ENCODE results near the gene FHAD1.

FHAD1 gene

GRCh38 chr1:15345705-15346345, 98.8 kb downstream of the FHAD1 start:
- no peak for ATAC-seq
- TF ChIP-seq BACH2 (CRISPR knock-in tag; IDR thresholded peaks at IDR 0.05; ENCODE audit: borderline replicate concordance) (no peak), ARNTL (CRISPR knock-in tag; IDR thresholded peaks at IDR 0.05; ENCODE audit: borderline replicate concordance, low read depth) (no peak), ZFP3 (CRISPR knock-in tag; IDR thresholded peaks at IDR 0.05) (no peak)

DNA sequence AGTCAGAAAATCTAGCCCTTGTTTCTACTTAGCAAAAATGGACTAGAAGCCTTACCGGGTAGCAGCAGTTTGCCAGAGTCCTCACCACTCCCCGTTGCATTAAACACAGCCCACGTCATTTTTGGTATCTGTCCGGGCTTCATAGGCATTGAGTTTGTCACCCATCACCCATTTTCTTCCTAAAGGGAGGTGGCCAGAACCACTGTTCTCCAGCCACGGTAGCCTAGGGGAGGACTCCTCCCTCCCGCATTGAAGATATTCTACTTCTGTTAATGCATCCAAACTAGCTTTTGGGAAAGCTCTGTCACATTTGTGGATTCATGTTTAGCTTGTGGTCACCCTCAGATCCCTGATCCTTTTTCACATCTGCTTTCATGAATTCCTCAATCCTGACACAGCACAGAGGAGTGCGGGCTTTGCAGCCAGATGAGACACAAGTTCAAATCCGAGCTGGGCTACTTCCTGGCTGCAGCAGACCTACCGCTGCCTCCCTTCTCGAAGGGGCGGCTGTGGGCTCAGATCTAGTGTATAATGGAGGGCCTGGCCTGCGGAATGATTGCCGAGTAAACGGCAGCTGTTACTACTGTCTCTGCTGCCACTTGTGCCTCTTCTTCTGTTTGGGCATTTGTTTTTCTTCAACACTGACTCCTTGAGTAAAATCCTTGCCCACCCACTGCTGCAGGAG, 99.5 kb downstream of the FHAD1 start:
- TF ChIP-seq ZNF70 (CRISPR knock-in tag; IDR thresholded peaks at IDR 0.05): 0 out of 2 replicates have a peak, but pooled peaks have one; percentile 20
- TF ChIP-seq TSHZ2 (CRISPR knock-in tag; IDR thresholded peaks at IDR 0.05): no peak
- no peak for ATAC-seq

DNA sequence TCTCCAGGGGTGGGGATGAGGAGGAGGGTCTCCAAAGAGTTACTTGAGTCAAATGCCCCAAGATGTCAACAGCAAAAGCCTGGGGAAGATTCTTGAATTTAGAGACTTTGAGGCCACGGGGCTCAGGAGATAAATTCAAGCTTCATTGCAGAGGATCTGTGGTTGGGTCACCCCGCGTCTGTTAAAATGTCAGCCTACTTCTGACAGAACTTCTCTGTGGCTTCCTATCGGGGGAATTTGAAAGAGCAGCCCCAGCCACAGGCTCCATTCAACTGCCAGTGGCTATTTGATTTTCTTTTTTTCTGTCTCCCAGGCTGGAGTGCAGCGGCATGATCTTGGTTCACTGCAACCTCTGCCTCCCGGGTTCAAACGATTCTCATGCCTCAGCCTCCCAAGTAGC, 100.2 kb downstream of the FHAD1 start:
- TF ChIP-seq ARNTL (CRISPR knock-in tag; IDR thresholded peaks at IDR 0.05; ENCODE audit: borderline replicate concordance, low read depth) (no peak), POU6F1 (CRISPR knock-in tag; IDR thresholded peaks at IDR 0.05; ENCODE audit: borderline replicate concordance, low read depth) (no peak), ESRRG (CRISPR knock-in tag; IDR thresholded peaks at IDR 0.05) (no peak), ZFP3 (CRISPR knock-in tag; IDR thresholded peaks at IDR 0.05) (no peak), CREB5 (CRISPR knock-in tag; IDR thresholded peaks at IDR 0.05; ENCODE audit: low read depth) (no peak), ZNF8 (CRISPR knock-in tag; IDR thresholded peaks at IDR 0.05) (no peak), TCF4 (CRISPR knock-in tag; IDR thresholded peaks at IDR 0.05; ENCODE audit: borderline replicate concordance) (no peak), PPARA (CRISPR knock-in tag; IDR thresholded peaks at IDR 0.05; ENCODE audit: borderline replicate concordance) (no peak), PATZ1 (CRISPR knock-in tag; IDR thresholded peaks at IDR 0.05; ENCODE audit: borderline replicate concordance) (no peak), TOX (CRISPR knock-in tag; IDR thresholded peaks at IDR 0.05; ENCODE audit: borderline replicate concordance) (no peak), TSHZ2 (CRISPR knock-in tag; IDR thresholded peaks at IDR 0.05) (no peak), ZNF70 (CRISPR knock-in tag; IDR thresholded peaks at IDR 0.05) (no peak), ZFP30 (CRISPR knock-in tag; IDR thresholded peaks at IDR 0.05) (no peak)
- no peak for ATAC-seq

DNA sequence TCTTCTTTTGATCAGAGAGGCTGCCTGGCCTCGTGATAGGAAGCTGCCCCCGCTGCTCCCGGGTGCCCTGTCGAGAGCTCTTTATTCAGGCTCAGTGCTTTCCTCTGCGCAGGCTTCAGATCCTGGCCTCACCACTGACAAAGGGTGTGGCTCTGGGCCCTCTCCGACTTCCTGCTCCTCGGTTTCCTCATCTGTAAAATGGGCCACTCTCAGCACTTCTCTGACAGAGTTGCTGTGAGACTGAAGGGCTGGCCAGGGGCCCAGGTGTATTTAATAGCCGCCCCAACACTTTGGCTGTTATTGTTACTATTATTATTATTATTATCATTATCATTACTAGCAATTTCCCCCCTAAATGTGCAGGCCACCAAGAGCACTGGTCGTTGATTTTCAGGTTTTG, 101.6 kb downstream of the FHAD1 start:
- no peak for ATAC-seq
- TF ChIP-seq GLIS3 (CRISPR knock-in tag; IDR thresholded peaks at IDR 0.05): no peak
- TF ChIP-seq SNAI2 (CRISPR knock-in tag; IDR thresholded peaks at IDR 0.05): no peak
- no peak for TF ChIP-seq ESRRG (CRISPR knock-in tag; IDR thresholded peaks at IDR 0.05)
- TF ChIP-seq OSR1 (CRISPR knock-in tag; IDR thresholded peaks at IDR 0.05): no peak
- no peak for TF ChIP-seq ZNF8 (CRISPR knock-in tag; IDR thresholded peaks at IDR 0.05)
- no peak for TF ChIP-seq ARNTL (CRISPR knock-in tag; IDR thresholded peaks at IDR 0.05; ENCODE audit: borderline replicate concordance, low read depth)
- no peak for TF ChIP-seq ZC3H10 (CRISPR knock-in tag; IDR thresholded peaks at IDR 0.05)
- TF ChIP-seq BACH2 (CRISPR knock-in tag; IDR thresholded peaks at IDR 0.05; ENCODE audit: borderline replicate concordance): no peak
- no peak for TF ChIP-seq POU6F1 (CRISPR knock-in tag; IDR thresholded peaks at IDR 0.05; ENCODE audit: borderline replicate concordance, low read depth)
- no peak for TF ChIP-seq PATZ1 (CRISPR knock-in tag; IDR thresholded peaks at IDR 0.05; ENCODE audit: borderline replicate concordance)
- TF ChIP-seq PPARA (CRISPR knock-in tag; IDR thresholded peaks at IDR 0.05; ENCODE audit: borderline replicate concordance): no peak
- no peak for TF ChIP-seq ZNF70 (CRISPR knock-in tag; IDR thresholded peaks at IDR 0.05)
- TF ChIP-seq ISL1 (CRISPR knock-in tag; IDR thresholded peaks at IDR 0.05): no peak

Data from SK-N-SH treated with all-trans-retinoic acid at 6 μM for 48 hours (cell line).